Upper lobe of left lung (tissue), 6 donors: Measurements from ENCODE around the gene ISLR. TPM values are rescaled to one million over a fixed set of nuclear protein-coding genes. Genes with fewer than 3 reads are reported as not detected.

Experiments used
- ATAC-seq, 2 donors: fragments of 200-7000 bp; cut with Tn5 transposase; one replicate each; pipeline ENCODE4 v1.9.1; 2022; ENCODE audit warnings: mild to moderate bottlenecking in 2 of 2, moderate library complexity in 2 of 2; ENCODE audit not compliant: low FRiP score in 2 of 2
- DNase-seq, 2 donors: peaks; one replicate each; pipeline ENCODE4 v3.0.0-alpha.2; 2019 to 2020
- H3K27ac ChIP-seq, 4 donors: fragments of 200-600 bp; sonication (generic); one replicate each; pipeline ENCODE4 v1.5.1; 2016 to 2019
- H3K27me3 ChIP-seq, 4 donors: fragments of 200-600 bp; sonication (generic); one replicate each; pipeline ENCODE4 v1.5.1; 2017 to 2019
- H3K36me3 ChIP-seq, 4 donors: fragments of 200-600 bp; sonication (generic); one replicate each; pipeline ENCODE4 v1.5.1; 2016 to 2019
- H3K4me1 ChIP-seq, 4 donors: fragments of 200-600 bp; sonication (generic); one replicate each; pipeline ENCODE4 v1.5.1; 2018 to 2019
- H3K4me3 ChIP-seq, 4 donors: fragments of 200-600 bp; sonication (generic); one replicate each; pipeline ENCODE4 v1.5.1; 2017 to 2019; ENCODE audit warnings: mild to moderate bottlenecking in 2 of 4, moderate library complexity in 1 of 4
- H3K9me3 ChIP-seq, 4 donors: fragments of 200-600 bp; sonication (generic); one replicate each; pipeline ENCODE4 v1.5.1; 2018 to 2019
- CTCF ChIP-seq, 6 experiments: fragments of 450-650 bp in 4 of 6; fragments of 200-600 bp in 2 of 6; sonication (generic) in 2 of 6; IDR thresholded peaks; one replicate each; pipeline ENCODE4 v1.5.1; 2016 to 2019; ENCODE audit warnings: antibody characterized with exemption in 6 of 6
- EP300 ChIP-seq, 4 donors: sonication (generic); formaldehyde crosslinking; IDR thresholded peaks; one replicate each; pipeline ENCODE4 v1.5.1; 2017; ENCODE audit warnings: antibody characterized with exemption in 4 of 4, control low read depth in 2 of 4
- POLR2A ChIP-seq, 4 donors: fragments of 450-650 bp; IDR thresholded peaks; one replicate each; pipeline ENCODE4 v1.5.1; 2016 to 2017; ENCODE audit warnings: antibody characterized with exemption in 4 of 4, mild to moderate bottlenecking in 2 of 4
- POLR2AphosphoS5 ChIP-seq, 2 donors: sonication (generic); formaldehyde crosslinking; IDR thresholded peaks; one replicate each; pipeline ENCODE4 v1.5.1; 2017; ENCODE audit warnings: antibody characterized with exemption in 2 of 2
- WGBS, 2 donors: methylation state at CpG; one replicate each; pipeline ENCODE4 v1.1.5; 2017 to 2018; 5-methylcytosine and 5-hydroxymethylcytosine counted together
- total RNA-seq, 6 donors: library from RNA; depleted of rRNA in 4 of 6; stranded (reverse); fragments of >200 nt in 4 of 6; gene quantifications; one replicate each; pipeline versions ENCODE4 v1.1.0 to v1.2.1, GENCODE V29; 2016 to 2021
- donor health status: DM: no; HTN: no; CAD: no; lungs with moderate emphysema.
- donor health status: DM: no; HTN: yes; CAD: no; lungs with severe emphysema.

Gene ISLR
- total RNA-seq, 6 donors from 2014 or later, result 11.5 to 48.4 (median 21.3) TPM

- Histone ChIP-seq H3K36me3 (no peaks in the 10 kb centered on the region), H3K4me1 (peaks cover 20 to 42% (median 32%) of the 10 kb centered on the region in 4 donors), H3K4me3 (no peak overlapping the region), H3K27ac (no peak overlapping the region), H3K27me3 (peaks cover 0 to 51% (median 24%) of the 10 kb centered on the region in 4 donors), H3K9me3 (no peaks in the 10 kb centered on the region)
- DNase-seq (no peak), ATAC-seq (no peak)
- WGBS, 2 donors, result 55 to 74% methylated on average over 2 of the region's 2 CpGs
- TF ChIP-seq POLR2AphosphoS5 (IDR thresholded peaks at IDR 0.05), result no peak
- TF ChIP-seq EP300 (IDR thresholded peaks at IDR 0.05), result no peak
- TF ChIP-seq POLR2A (IDR thresholded peaks at IDR 0.05), result no peak
- no peak for TF ChIP-seq CTCF (IDR thresholded peaks at IDR 0.05)
These were observed 36.0 kb upstream of the ISLR start for GRCh38 chr15:74137537-74137894.

GRCh38 chr15:74138642-74139041 is 34.9 kb upstream of the ISLR start:
- H3K36me3 ChIP-seq, result no peaks in the 10 kb centered on the region
- TF ChIP-seq POLR2AphosphoS5 (IDR thresholded peaks at IDR 0.05), result no peak
- TF ChIP-seq EP300 (IDR thresholded peaks at IDR 0.05), result no peak
- TF ChIP-seq CTCF (IDR thresholded peaks at IDR 0.05), result no peak
- no peak for TF ChIP-seq POLR2A (IDR thresholded peaks at IDR 0.05)
- H3K4me1 ChIP-seq, result peaks cover 20 to 37% (median 32%) of the 10 kb centered on the region in 4 donors
- H3K4me3 ChIP-seq, result no peak overlapping the region
- no peak overlapping the region for H3K27ac ChIP-seq
- no peaks in the 10 kb centered on the region for H3K9me3 ChIP-seq
- 75 to 79% methylated on average over 4 of the region's 4 CpGs for WGBS, 2 donors
- peaks cover 0 to 40% (median 16%) of the 10 kb centered on the region in 4 donors for H3K27me3 ChIP-seq
- DNase-seq (no peak), ATAC-seq (no peak)

DNA sequence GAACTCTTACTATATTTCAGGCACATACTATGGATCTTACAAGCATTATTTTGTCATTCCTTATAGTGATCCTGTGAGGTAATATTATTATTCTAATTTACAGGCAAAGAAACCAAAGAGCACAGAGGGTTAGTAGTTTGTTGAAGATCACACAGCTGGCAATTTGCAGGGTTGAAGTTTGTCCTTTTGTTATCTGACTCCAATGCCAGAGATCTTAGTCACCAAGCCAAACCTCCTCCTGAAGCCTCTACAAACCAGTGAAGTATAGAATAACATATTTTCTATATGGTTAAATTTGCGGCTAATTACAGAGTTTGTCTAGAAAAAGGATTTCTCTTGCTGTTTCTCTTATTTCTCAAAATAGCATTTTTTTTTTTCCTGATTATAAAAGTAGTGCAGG is 31.9 kb upstream of the ISLR start:
- TF ChIP-seq EP300 (IDR thresholded peaks at IDR 0.05) (no peak), POLR2AphosphoS5 (IDR thresholded peaks at IDR 0.05) (no peak), CTCF (IDR thresholded peaks at IDR 0.05) (no peak), POLR2A (IDR thresholded peaks at IDR 0.05) (no peak)
- Histone ChIP-seq H3K4me1 (peaks cover 7 to 10% (median 9%) of the 10 kb centered on the region in 4 donors), H3K9me3 (peaks cover 0 to 2% (median 0%) of the 10 kb centered on the region in 4 donors), H3K27me3 (peaks cover 0 to 11% (median 3%) of the 10 kb centered on the region in 4 donors), H3K27ac (no peak overlapping the region), H3K4me3 (no peak overlapping the region), H3K36me3 (no peaks in the 10 kb centered on the region)
- no peak for DNase-seq
- WGBS, 2 donors, result 88 to 93% methylated on average over 1 of the region's 1 CpG
- ATAC-seq, result no peak

DNA sequence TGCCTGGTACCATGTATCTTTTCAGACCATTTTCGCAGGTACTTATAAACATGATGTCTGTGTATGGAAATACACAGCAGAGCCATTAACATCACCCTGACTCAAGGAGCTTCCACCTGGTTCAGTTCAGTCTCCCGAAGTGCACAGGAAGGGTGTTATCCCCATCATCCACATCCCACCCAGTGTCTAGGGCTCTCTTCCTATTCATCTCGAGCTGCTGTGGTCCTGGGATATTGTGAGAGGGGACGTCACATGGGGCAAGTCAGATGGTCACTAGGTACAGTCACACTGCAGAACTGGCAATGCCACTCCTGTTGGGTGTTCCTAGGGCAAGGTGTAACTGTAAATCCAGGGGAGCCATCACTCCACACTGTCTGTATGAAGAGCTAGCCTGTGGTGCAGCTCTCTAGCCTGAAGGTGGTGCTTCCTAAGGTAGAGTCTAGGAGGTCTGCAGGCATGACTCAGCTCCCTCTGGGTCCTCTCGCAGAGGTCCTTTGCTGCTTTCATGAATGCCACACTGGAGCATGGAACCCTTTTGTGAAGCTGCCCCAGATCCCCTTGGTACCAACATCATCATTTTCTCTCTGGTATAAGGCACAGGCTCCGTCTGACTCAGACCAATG is 29.2 kb upstream of the ISLR start:
- Histone ChIP-seq H3K27ac (no peak overlapping the region), H3K4me1 (no peaks in the 10 kb centered on the region), H3K9me3 (peaks cover 0 to 3% (median 0%) of the 10 kb centered on the region in 4 donors), H3K4me3 (no peak overlapping the region), H3K36me3 (no peaks in the 10 kb centered on the region), H3K27me3 (no peaks in the 10 kb centered on the region)
- 77 to 89% methylated on average over 6 of the region's 6 CpGs for WGBS, 2 donors
- no peak for DNase-seq
- TF ChIP-seq POLR2A (IDR thresholded peaks at IDR 0.05) (no peak), POLR2AphosphoS5 (IDR thresholded peaks at IDR 0.05) (no peak), CTCF (IDR thresholded peaks at IDR 0.05) (no peak), EP300 (IDR thresholded peaks at IDR 0.05) (no peak)
- ATAC-seq, result peak in 1 of 2 donors; percentile 15

GRCh38 chr15:74146277-74146800 is 27.2 kb upstream of the ISLR start:
- ATAC-seq (no peak), DNase-seq (no peak)
- Histone ChIP-seq H3K36me3 (no peaks in the 10 kb centered on the region), H3K4me1 (no peaks in the 10 kb centered on the region), H3K4me3 (no peak overlapping the region), H3K27me3 (no peaks in the 10 kb centered on the region), H3K9me3 (peaks cover 0 to 3% (median 0%) of the 10 kb centered on the region in 4 donors), H3K27ac (no peak overlapping the region)
- TF ChIP-seq CTCF (IDR thresholded peaks at IDR 0.05), result no peak
- no peak for TF ChIP-seq EP300 (IDR thresholded peaks at IDR 0.05)
- TF ChIP-seq POLR2A (IDR thresholded peaks at IDR 0.05), result no peak
- no peak for TF ChIP-seq POLR2AphosphoS5 (IDR thresholded peaks at IDR 0.05)
- WGBS, 2 donors, result 95 to 100% methylated on average over 1 of the region's 1 CpG
